ENCODE measurements around the gene CFAP54. TPM values are rescaled to one million over a fixed set of nuclear protein-coding genes. Genes with fewer than 3 reads are reported as not detected.

Gene CFAP54
- total and polyA plus RNA-seq, 2 donors (not counting 3 experiments of a cell fraction or from before 2014, with no cell fraction given) = 3.6 to 26.9 TPM

- ChIA-PET POLR2A (no interaction called here), CTCF (no interaction called here)
- no peak overlapping the region for H3K9ac ChIP-seq (replicated peaks; ENCODE audit: extremely low read depth, insufficient read depth, low read length)
- TF ChIP-seq POLR2A (IDR thresholded peaks at IDR 0.05; ENCODE audit: low read depth, low read length) (no peak), MYC (IDR thresholded peaks at IDR 0.05; ENCODE audit: low read depth, low read length) (no peak), EZH2 (IDR thresholded peaks at IDR 0.05; ENCODE audit: borderline replicate concordance, low read depth, low read length, severe bottlenecking) (no peak), POLR2AphosphoS5 (IDR thresholded peaks at IDR 0.05; ENCODE audit: insufficient read depth, low read depth, low read length) (no peak), JUN (IDR thresholded peaks at IDR 0.05; ENCODE audit: borderline replicate concordance, insufficient read depth, insufficient read length, low read depth) (no peak), GATA2 (IDR thresholded peaks at IDR 0.05; ENCODE audit: insufficient read depth, insufficient read length, low read depth, low read length) (no peak), FOS (IDR thresholded peaks at IDR 0.05; ENCODE audit: borderline replicate concordance, insufficient read depth, low read length) (no peak)
- TF ChIP-seq, protein P1, sequence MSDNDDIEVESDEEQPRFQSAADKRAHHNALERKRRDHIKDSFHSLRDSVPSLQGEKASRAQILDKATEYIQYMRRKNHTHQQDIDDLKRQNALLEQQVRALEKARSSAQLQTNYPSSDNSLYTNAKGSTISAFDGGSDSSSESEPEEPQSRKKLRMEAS (IDR thresholded peaks at IDR 0.05; ENCODE audit: insufficient read depth, insufficient read length) = no peak
- TF ChIP-seq, protein P2, sequence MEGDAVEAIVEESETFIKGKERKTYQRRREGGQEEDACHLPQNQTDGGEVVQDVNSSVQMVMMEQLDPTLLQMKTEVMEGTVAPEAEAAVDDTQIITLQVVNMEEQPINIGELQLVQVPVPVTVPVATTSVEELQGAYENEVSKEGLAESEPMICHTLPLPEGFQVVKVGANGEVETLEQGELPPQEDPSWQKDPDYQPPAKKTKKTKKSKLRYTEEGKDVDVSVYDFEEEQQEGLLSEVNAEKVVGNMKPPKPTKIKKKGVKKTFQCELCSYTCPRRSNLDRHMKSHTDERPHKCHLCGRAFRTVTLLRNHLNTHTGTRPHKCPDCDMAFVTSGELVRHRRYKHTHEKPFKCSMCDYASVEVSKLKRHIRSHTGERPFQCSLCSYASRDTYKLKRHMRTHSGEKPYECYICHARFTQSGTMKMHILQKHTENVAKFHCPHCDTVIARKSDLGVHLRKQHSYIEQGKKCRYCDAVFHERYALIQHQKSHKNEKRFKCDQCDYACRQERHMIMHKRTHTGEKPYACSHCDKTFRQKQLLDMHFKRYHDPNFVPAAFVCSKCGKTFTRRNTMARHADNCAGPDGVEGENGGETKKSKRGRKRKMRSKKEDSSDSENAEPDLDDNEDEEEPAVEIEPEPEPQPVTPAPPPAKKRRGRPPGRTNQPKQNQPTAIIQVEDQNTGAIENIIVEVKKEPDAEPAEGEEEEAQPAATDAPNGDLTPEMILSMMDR (IDR thresholded peaks at IDR 0.05; ENCODE audit: extremely low read depth in 1 of 2, insufficient read depth in 1 of 2, low read depth in 1 of 2, low read length in 2 of 2) = no peak
- H3K27ac ChIP-seq (ENCODE audit: insufficient read depth, low read depth, low read length) = no peak overlapping the region
- no TSS peak for BruUV-seq (replicated peaks)
- no peaks in the 10 kb centered on the region for H3K9me3 ChIP-seq (replicated peaks; ENCODE audit: control insufficient read depth, insufficient read depth, low read length)
- intact Hi-C loops (cut with micrococcal nuclease) = no loop called here
- H3K27me3 ChIP-seq (ENCODE audit: control insufficient read depth in 2 of 2, insufficient read depth in 2 of 2, low read length in 2 of 2) = no peaks in the 10 kb centered on the region
- peaks cover 7% of the 10 kb centered on the region for H3K4me1 ChIP-seq (ENCODE audit: control insufficient read depth, extremely low read depth, insufficient read depth, low read length)
- no peaks in the 10 kb centered on the region for H4K20me1 ChIP-seq (replicated peaks; ENCODE audit: control insufficient read depth, extremely low read depth, insufficient read depth, low read length)
- DNase-seq (ENCODE audit: low read depth, low spot score) = no peak
- dilution Hi-C loops (cut with MboI; ENCODE audit: extremely low pct_ligation_motif_present, low sequenced_read_pairs) = no loop called here
- peaks cover 2% of the 10 kb centered on the region for H3K9me1 ChIP-seq (replicated peaks; ENCODE audit: control insufficient read depth, extremely low read depth, insufficient read depth, low read length)
- FAIRE-seq = no peak
- no peak overlapping the region for H3K4me2 ChIP-seq (ENCODE audit: insufficient read depth, low read length)
- no peak overlapping the region for H2AFZ ChIP-seq (ENCODE audit: low read depth, low read length)
- no peak overlapping the region for H3K4me3 ChIP-seq (replicated peaks in 1 of 3; ENCODE audit: insufficient read depth in 1 of 3, low read depth in 1 of 3, low read length in 3 of 3)
- H3K79me2 ChIP-seq (ENCODE audit: control insufficient read depth, insufficient read depth, low read length) = no peaks in the 10 kb centered on the region
- H3K36me3 ChIP-seq (ENCODE audit: control insufficient read depth in 2 of 2, extremely low read depth in 1 of 2, insufficient read depth in 2 of 2, low read length in 2 of 2) = peaks cover 2% of the 10 kb centered on the region in 2 experiments
These were observed 262.8 kb downstream of the CFAP54 start for GRCh38 chr12:96752211-96752610.

Measured in endothelial cell of umbilical vein (primary cell).